Measurements from ENCODE around the gene TCF7L2. TPM values are rescaled to one million over a fixed set of nuclear protein-coding genes. Genes with fewer than 3 reads are reported as not detected.

The TCF7L2 gene
- total RNA-seq, 2 donors from 2014 or later = 3.2 to 6.1 TPM

DNA sequence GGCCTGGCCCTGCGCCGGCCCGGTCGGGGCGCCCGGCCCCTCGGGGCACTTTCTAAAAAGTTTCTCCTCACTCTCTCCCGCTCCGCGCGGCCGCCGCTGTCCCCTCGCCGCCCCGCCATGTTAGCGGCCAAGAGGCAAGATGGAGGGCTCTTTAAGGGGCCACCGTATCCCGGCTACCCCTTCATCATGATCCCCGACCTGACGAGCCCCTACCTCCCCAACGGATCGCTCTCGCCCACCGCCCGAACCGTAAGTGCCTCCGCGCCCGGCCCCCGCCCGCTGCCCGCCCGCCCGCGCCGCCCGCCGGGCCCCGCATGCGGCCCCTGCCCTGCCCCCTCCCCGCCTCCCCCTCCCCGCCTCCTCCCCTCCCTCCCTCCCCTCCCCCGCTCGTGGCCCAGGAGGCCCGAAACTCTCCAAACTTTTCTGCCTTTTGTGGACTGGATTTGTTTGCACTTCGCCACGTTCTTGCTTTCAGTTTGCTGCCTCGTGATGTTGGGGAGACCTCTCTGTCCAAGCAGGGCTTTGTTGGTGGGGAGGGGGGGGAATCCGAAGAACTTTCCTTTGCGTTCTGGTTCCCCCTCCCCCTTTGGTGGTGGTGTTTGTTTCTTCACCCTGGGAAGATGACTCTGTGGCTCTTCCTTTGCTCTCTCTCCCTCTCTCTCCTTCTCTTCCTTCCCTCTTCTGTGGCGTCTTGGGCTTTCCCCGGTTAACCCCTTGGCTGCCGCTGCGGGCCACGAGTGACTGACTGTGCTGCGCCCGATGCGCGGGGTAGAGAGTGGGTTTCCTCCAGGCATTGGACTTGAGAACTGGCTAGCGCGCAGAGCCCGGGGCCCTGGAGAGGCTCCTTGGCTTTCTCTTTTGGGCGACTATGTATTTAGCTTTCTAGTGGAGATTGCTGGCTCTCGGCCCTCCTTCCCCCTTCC lies 1.6 kb downstream of the TCF7L2 start:
- H3K27me3 Mint-ChIP-seq (ENCODE audit: low read depth) = peaks cover 76% of the 10 kb centered on the region
- peak overlapping the region; percentile 93 to 98 for H3K4me3 Mint-ChIP-seq
- peaks cover 2 to 4% of the 10 kb centered on the region in 2 donors for H3K36me3 Mint-ChIP-seq (ENCODE audit: insufficient read depth in 2 of 2)
- peaks cover 36% of the 10 kb centered on the region for H3K4me1 Mint-ChIP-seq (ENCODE audit: low read depth)
- DNase-seq (peak; percentile 37 to 51), ATAC-seq (replicated peaks in 1 of 2) (peak; percentile 69 to 72)
- H3K27ac Mint-ChIP-seq = peak overlapping the region; percentile 66
- H3K9me3 Mint-ChIP-seq = no peaks in the 10 kb centered on the region

DNA sequence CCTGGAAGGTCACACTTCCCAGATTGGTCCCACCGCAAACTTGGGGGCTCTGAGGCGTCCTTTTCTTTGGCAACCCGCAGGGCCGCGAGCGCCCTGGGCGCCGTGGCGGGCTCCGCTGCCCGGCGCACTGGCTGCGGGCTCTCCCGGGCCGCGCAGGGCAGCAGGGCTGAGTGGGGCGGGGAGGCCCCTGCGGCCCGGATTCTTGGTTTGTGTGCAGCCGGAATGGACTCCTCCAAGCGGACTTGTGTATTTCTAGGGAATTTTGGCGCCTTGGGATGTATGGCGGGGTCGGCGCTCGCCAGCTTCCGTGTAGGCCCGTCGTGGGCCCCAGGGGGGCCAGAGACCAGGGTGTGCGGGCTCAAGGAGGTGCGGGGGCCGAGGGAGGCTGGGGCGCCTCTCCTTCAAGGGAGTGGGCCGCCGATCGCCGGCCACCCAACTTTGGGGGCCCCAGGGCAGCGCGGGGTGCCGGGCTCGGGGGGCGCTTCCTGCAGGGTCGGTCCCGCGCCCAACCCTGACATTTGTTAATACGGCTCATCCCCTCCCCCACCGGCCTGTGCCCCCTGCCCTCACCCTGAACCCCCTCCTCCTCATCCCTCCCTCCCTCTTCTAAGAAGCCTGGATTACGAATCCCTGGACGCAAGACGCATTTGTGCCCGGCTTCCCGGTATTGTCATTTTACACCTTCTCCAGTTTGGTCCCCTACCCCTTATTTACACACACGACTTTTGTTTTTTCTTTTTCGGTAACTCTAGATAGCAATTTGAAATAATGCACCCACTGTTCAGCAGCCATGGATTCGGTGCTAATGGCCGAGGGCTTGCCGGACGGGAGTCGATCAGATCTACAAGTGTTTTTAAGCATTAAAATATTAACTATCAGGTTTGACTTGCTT lies 2.5 kb downstream of the TCF7L2 start:
- DNase-seq = peak in 1 of 2 donors; percentile 16
- Mint-ChIP-seq H3K27ac (no peak overlapping the region), H3K36me3 (ENCODE audit: insufficient read depth in 2 of 2) (peaks cover 2 to 4% of the 10 kb centered on the region in 2 donors), H3K9me3 (no peaks in the 10 kb centered on the region), H3K4me3 (peak overlapping the region; percentile 93 to 98), H3K4me1 (ENCODE audit: low read depth) (peaks cover 36% of the 10 kb centered on the region), H3K27me3 (ENCODE audit: low read depth) (peaks cover 81% of the 10 kb centered on the region)
- ATAC-seq (replicated peaks in 1 of 2) = peak; percentile 51 to 53

DNA sequence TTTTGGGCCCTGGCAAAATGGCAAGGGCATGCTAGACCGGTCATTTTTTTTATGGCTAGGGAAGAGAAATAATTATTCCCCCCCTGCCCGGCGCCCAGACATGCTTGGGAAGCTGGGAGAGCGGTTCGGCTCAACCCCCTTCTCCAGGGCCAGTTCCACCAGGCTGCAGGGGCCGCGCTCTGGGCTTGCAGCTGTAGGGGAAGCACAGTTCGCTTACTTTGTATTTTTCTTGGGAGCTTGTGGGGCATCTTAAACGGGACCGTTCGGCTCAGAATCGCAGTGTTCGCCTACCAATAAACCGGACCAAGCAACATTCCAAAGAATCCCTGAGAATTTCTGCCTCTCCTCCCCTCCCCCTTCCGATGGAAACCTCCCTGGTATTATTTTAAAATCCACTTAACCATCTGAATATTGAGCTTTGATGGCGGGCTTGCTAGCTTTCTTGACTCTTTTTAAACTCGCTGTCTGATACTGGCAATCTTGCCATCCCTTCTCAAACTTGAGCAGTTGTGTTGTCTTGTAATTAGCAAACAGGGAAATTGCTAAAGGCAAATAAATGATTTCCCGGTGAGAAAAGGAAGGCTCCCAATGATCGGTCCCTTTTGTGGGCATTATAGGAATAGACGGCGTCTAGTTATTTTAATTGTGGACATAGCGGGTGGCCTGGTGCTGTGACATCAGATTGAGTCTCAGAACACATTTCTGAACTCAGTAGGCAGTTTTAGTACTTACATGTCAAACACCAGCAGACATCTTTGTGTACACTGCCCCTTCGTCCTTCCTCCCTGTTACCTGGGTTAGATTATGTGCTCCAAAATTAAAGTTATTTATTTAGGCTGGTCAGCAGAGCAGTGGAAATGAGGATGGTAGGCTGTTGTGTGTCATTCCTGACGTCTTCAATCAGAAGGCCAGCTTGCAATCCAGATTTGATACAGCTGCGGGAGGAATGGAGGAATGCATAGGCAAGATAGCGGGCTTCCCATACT lies 3.4 kb downstream of the TCF7L2 start:
- DNase-seq (no peak), ATAC-seq (replicated peaks in 1 of 2) (no peak)
- peaks cover 36% of the 10 kb centered on the region for H3K4me1 Mint-ChIP-seq (ENCODE audit: low read depth)
- peaks cover 2 to 4% of the 10 kb centered on the region in 2 donors for H3K36me3 Mint-ChIP-seq (ENCODE audit: insufficient read depth in 2 of 2)
- peak overlapping the region; percentile 73 to 75 for H3K4me3 Mint-ChIP-seq
- H3K27me3 Mint-ChIP-seq (ENCODE audit: low read depth) = peaks cover 81% of the 10 kb centered on the region
- no peaks in the 10 kb centered on the region for H3K9me3 Mint-ChIP-seq
- H3K27ac Mint-ChIP-seq = no peak overlapping the region

- peaks cover 2 to 4% of the 10 kb centered on the region in 2 donors for H3K36me3 Mint-ChIP-seq (ENCODE audit: insufficient read depth in 2 of 2)
- H3K27ac Mint-ChIP-seq = no peak overlapping the region
- DNase-seq = no peak
- peaks cover 24% of the 10 kb centered on the region for H3K4me1 Mint-ChIP-seq (ENCODE audit: low read depth)
- H3K27me3 Mint-ChIP-seq (ENCODE audit: low read depth) = peaks cover 82% of the 10 kb centered on the region
- H3K4me3 Mint-ChIP-seq = no peak overlapping the region
- no peaks in the 10 kb centered on the region for H3K9me3 Mint-ChIP-seq
- ATAC-seq (replicated peaks in 1 of 2) = no peak
Observed at GRCh38 chr10:112954974-112955581, 5.0 kb downstream of the TCF7L2 start.

DNA sequence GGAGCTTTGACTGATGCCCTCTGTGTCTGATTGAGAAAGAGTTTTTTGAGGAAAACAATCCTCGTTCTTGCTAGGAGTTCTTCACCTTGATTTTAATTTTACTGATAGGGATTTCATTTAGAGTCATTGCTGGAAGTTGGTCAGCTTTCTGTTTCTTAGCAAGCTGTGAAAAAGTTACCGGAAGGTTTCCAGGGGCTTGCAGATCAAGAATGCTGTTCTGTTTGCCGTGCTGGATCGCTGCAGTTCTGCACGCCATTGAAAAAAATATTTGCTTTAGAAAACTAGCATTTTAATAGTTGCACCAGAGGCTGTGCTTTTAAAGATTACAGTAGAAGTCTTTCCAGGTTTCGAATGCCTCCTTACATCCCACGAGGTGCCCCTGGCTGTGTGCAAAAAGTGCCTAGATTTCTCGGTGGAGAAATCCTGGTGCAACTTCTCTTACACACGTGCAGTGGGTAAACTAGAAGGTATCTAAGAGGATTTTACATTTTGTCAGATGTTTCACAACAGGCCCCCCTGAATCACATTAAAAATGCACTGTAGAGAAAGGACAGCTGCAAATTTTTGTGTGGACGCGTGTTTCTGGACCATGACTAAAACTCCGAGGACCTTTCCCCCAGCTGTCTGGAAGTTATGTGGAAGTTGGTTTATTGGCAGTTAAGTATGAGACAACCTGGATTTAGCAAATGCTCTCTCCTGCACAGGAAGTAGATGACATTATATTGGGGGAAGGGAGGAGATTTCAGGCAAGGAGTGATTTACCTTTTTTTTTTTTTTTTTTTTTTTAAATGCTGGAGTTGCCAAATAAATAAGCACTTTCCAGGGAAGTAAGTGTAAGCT lies 5.8 kb downstream of the TCF7L2 start:
- DNase-seq = no peak
- no peak for ATAC-seq (replicated peaks in 1 of 2)
- Mint-ChIP-seq H3K27me3 (ENCODE audit: low read depth) (peaks cover 80% of the 10 kb centered on the region), H3K4me3 (no peak overlapping the region), H3K4me1 (ENCODE audit: low read depth) (peaks cover 17% of the 10 kb centered on the region), H3K27ac (no peak overlapping the region), H3K9me3 (no peaks in the 10 kb centered on the region), H3K36me3 (ENCODE audit: insufficient read depth in 2 of 2) (peaks cover 0 to 4% of the 10 kb centered on the region in 2 donors)

GRCh38 chr10:112956631-112957350 lies 6.7 kb downstream of the TCF7L2 start:
- ATAC-seq (replicated peaks in 1 of 2) = no peak
- H3K27ac Mint-ChIP-seq = no peak overlapping the region
- H3K36me3 Mint-ChIP-seq (ENCODE audit: insufficient read depth in 2 of 2) = peaks cover 0 to 2% of the 10 kb centered on the region in 2 donors

GRCh38 chr10:112957640-112958092 lies 7.6 kb downstream of the TCF7L2 start:
- ATAC-seq (replicated peaks in 1 of 2) (no peak), DNase-seq (no peak)
- H3K27me3 Mint-ChIP-seq (ENCODE audit: low read depth) = peaks cover 91% of the 10 kb centered on the region
- H3K36me3 Mint-ChIP-seq (ENCODE audit: insufficient read depth in 2 of 2) = no peaks in the 10 kb centered on the region
- no peak overlapping the region for H3K27ac Mint-ChIP-seq
- peaks cover 14% of the 10 kb centered on the region for H3K4me1 Mint-ChIP-seq (ENCODE audit: low read depth)
- no peak overlapping the region for H3K4me3 Mint-ChIP-seq
- H3K9me3 Mint-ChIP-seq = no peaks in the 10 kb centered on the region

More at GRCh38 chr10:112956631-112957350, 6.7 kb downstream of the TCF7L2 start:
- DNase-seq = no peak
- H3K27me3 Mint-ChIP-seq (ENCODE audit: low read depth) = peaks cover 86% of the 10 kb centered on the region
- no peaks in the 10 kb centered on the region for H3K9me3 Mint-ChIP-seq
- peaks cover 15% of the 10 kb centered on the region for H3K4me1 Mint-ChIP-seq (ENCODE audit: low read depth)
- H3K4me3 Mint-ChIP-seq = no peak overlapping the region

GRCh38 chr10:112958275-112958995 lies 8.4 kb downstream of the TCF7L2 start:
- Mint-ChIP-seq H3K4me3 (no peak overlapping the region), H3K4me1 (ENCODE audit: low read depth) (peaks cover 9% of the 10 kb centered on the region), H3K27me3 (ENCODE audit: low read depth) (peaks cover 88% of the 10 kb centered on the region), H3K36me3 (ENCODE audit: insufficient read depth in 2 of 2) (no peaks in the 10 kb centered on the region), H3K27ac (no peak overlapping the region), H3K9me3 (no peaks in the 10 kb centered on the region)
- ATAC-seq (replicated peaks in 1 of 2) (no peak), DNase-seq (no peak)

DNA sequence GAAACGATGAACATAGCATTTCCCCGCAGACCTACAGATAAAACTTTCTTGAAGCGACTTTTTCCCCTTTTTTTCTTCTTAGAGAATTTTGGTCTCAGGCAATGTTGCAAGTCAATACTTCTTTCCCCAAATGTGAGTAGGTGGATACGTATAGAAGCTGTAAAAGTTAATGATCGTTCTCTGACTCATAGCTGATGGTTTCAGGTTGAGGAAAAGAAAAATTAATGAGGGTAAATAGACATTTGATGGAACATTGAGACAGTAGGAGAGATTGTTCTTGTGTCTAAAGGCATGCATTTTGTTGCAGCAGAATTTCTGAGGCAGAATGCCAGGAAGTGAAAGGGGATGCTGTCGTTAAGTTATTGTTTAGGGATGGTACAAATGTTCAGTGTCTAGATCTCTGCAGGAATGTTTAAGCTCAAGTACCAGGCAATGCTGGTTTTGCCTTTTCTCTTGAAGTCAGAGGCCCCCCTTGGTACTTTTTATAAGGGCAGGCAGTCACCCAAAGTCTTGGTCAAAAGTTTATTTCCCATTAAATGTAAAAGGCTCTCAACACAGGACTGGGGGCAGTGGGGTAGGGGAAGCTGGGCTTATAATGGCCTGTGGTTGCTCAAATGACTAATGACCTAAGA lies 9.3 kb downstream of the TCF7L2 start:
- ATAC-seq (replicated peaks in 1 of 2) (no peak), DNase-seq (no peak)
- H3K9me3 Mint-ChIP-seq = no peaks in the 10 kb centered on the region
- H3K27ac Mint-ChIP-seq = no peak overlapping the region
- peaks cover 89% of the 10 kb centered on the region for H3K27me3 Mint-ChIP-seq (ENCODE audit: low read depth)
- H3K36me3 Mint-ChIP-seq (ENCODE audit: insufficient read depth in 2 of 2) = no peaks in the 10 kb centered on the region
- H3K4me1 Mint-ChIP-seq (ENCODE audit: low read depth) = peaks cover 9% of the 10 kb centered on the region
- H3K4me3 Mint-ChIP-seq = no peak overlapping the region

- no peak overlapping the region for H3K27ac Mint-ChIP-seq
- H3K4me1 Mint-ChIP-seq (ENCODE audit: low read depth) = peaks cover 9% of the 10 kb centered on the region
- no peaks in the 10 kb centered on the region for H3K9me3 Mint-ChIP-seq
- ATAC-seq (replicated peaks in 1 of 2) = no peak
- no peak overlapping the region for H3K4me3 Mint-ChIP-seq
- H3K36me3 Mint-ChIP-seq (ENCODE audit: insufficient read depth in 2 of 2) = no peaks in the 10 kb centered on the region
- peaks cover 90% of the 10 kb centered on the region for H3K27me3 Mint-ChIP-seq (ENCODE audit: low read depth)
- no peak for DNase-seq
Observed at GRCh38 chr10:112960151-112960681, 10.2 kb downstream of the TCF7L2 start.
